Neural progenitor cell (in vitro differentiated cells): ENCODE results near the gene PHF14. TPM values are rescaled to one million over a fixed set of nuclear protein-coding genes. Genes with fewer than 3 reads are reported as not detected.

Experiments
- DNase-seq: peaks from one replicate; pipeline ENCODE4 v3.0.0-alpha.2; 2016; ENCODE audit warnings: low spot score
- H2AFZ ChIP-seq: fragments of 200-600 bp; sonication (generic); replicated peaks from 2 replicates; pipeline ENCODE4 v1.6.1; 2016; ENCODE audit warnings: antibody characterized with exemption
- H3F3A ChIP-seq: fragments of 200-600 bp; sonication (generic); 2 replicates; pipeline ENCODE4 v1.6.1; 2016; ENCODE audit warnings: antibody characterized with exemption, low read depth
- H3K27ac ChIP-seq: fragments of 200-600 bp; sonication (generic); 2 replicates; pipeline ENCODE4 v1.5.1; 2016; ENCODE audit warnings: mild to moderate bottlenecking
- H3K27me3 ChIP-seq: fragments of 200-600 bp; sonication (generic); 2 replicates; pipeline ENCODE4 v1.6.1; 2016; ENCODE audit warnings: mild to moderate bottlenecking, moderate library complexity
- H3K36me3 ChIP-seq: fragments of 200-600 bp; sonication (generic); 2 replicates; pipeline ENCODE4 v1.5.1; 2016
- H3K4me1 ChIP-seq: fragments of 200-600 bp; sonication (generic); 2 replicates; pipeline ENCODE4 v1.6.1; 2016; ENCODE audit warnings: mixed run types
- H3K4me2 ChIP-seq: fragments of 200-600 bp; sonication (generic); 2 replicates; pipeline ENCODE4 v1.6.1; 2016
- H3K4me3 ChIP-seq: fragments of 200-600 bp; sonication (generic); 2 replicates; pipeline ENCODE4 v1.5.1; 2016
- H3K79me2 ChIP-seq: fragments of 200-600 bp; sonication (generic); 2 replicates; pipeline ENCODE4 v1.6.1; 2016; ENCODE audit warnings: low read depth
- H3K9ac ChIP-seq: fragments of 200-600 bp; sonication (generic); 2 replicates; pipeline ENCODE4 v1.6.1; 2016
- H3K9me3 ChIP-seq: fragments of 200-600 bp; sonication (generic); 2 replicates; pipeline ENCODE4 v1.5.1; 2016; ENCODE audit warnings: low read depth
- H4K20me1 ChIP-seq: fragments of 200-600 bp; sonication (generic); 2 replicates; pipeline ENCODE4 v1.6.1; 2016; ENCODE audit warnings: low read depth
- H3K27ac Mint-ChIP-seq: 3 replicates; pipeline ENCODE4 v1.8.0; 2021; ENCODE audit warnings: mixed read lengths
- H3K27me3 Mint-ChIP-seq: 2 replicates; pipeline ENCODE4 v1.8.0; 2022; ENCODE audit warnings: low read depth, mild to moderate bottlenecking, inconsistent platforms, moderate library complexity, mixed read lengths; ENCODE audit not compliant: insufficient read depth
- H3K36me3 Mint-ChIP-seq: 3 replicates; pipeline ENCODE4 v1.8.0; 2021; ENCODE audit warnings: mixed read lengths
- H3K4me1 Mint-ChIP-seq: 3 replicates; pipeline ENCODE4 v1.8.0; 2021; ENCODE audit warnings: mixed read lengths
- H3K4me3 Mint-ChIP-seq: 3 replicates; pipeline ENCODE4 v1.8.0; 2021; ENCODE audit warnings: mild to moderate bottlenecking, moderate library complexity, mixed read lengths
- H3K9me3 Mint-ChIP-seq: 3 replicates; pipeline ENCODE4 v1.8.0; 2020; ENCODE audit warnings: mixed read lengths
- CTCF ChIP-seq: fragments of 200-600 bp; sonication (generic); IDR thresholded peaks from 2 replicates; pipeline ENCODE4 v1.5.1; 2017; ENCODE audit warnings: antibody characterized with exemption, mild to moderate bottlenecking
- EZH2 ChIP-seq: fragments of 200-600 bp; sonication (generic); IDR thresholded peaks from 2 replicates; pipeline ENCODE4 v1.6.1; 2017; ENCODE audit warnings: antibody characterized with exemption, mild to moderate bottlenecking, moderate library complexity
- EZH2phosphoT487 ChIP-seq: fragments of 200-600 bp; sonication (generic); IDR thresholded peaks from 2 replicates; pipeline ENCODE4 v1.6.1; 2017; ENCODE audit warnings: antibody characterized with exemption
- total RNA-seq: library from RNA; depleted of rRNA; stranded (reverse); fragments of >200 nt; gene quantifications from 2 replicates; pipeline ENCODE4 v1.2.3, GENCODE V29; 2015; ENCODE audit warnings: low replicate concordance

The PHF14 gene
- total RNA-seq, 1 donor from 2014 or later: 80.4 TPM

DNA sequence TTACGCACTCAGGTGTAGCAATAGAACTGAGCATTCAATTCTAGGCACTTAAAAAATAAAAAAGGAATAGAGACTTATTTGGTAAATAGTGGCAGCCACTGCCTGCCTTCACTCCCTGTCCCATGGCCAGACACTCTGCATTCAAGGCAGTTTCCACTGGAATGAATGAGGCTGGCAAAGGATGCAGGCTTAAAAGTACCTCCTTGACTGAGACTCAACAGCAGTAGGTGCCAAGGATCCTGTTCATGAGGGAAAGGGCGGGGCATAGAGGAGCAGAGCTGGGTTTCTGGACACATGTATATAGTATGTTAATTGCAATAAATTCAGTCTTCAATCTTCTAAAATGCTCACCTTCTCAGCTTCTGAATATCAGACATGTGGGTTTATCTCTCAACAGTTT is 242.6 kb downstream of the PHF14 start:
- no peaks in the 10 kb centered on the region for H3F3A ChIP-seq
- no peak overlapping the region for H2AFZ ChIP-seq
- H3K4me3 ChIP-seq: no peak overlapping the region
- no peak overlapping the region for H3K27ac ChIP-seq
- no peaks in the 10 kb centered on the region for H3K27me3 ChIP-seq
- H4K20me1 ChIP-seq: no peaks in the 10 kb centered on the region
- no peak overlapping the region for H3K4me3 Mint-ChIP-seq
- H3K36me3 Mint-ChIP-seq: no peaks in the 10 kb centered on the region
- no peaks in the 10 kb centered on the region for H3K79me2 ChIP-seq
- H3K27me3 Mint-ChIP-seq: no peaks in the 10 kb centered on the region
- peaks cover 2% of the 10 kb centered on the region for H3K9me3 Mint-ChIP-seq
- H3K4me2 ChIP-seq: no peak overlapping the region
- H3K36me3 ChIP-seq: no peaks in the 10 kb centered on the region
- H3K27ac Mint-ChIP-seq: no peak overlapping the region
- no peak for DNase-seq
- H3K9ac ChIP-seq: no peak overlapping the region
- no peaks in the 10 kb centered on the region for H3K4me1 ChIP-seq
- H3K4me1 Mint-ChIP-seq: no peaks in the 10 kb centered on the region
- no peaks in the 10 kb centered on the region for H3K9me3 ChIP-seq
- TF ChIP-seq EZH2phosphoT487 (no peak), CTCF (no peak), EZH2 (no peak)

DNA sequence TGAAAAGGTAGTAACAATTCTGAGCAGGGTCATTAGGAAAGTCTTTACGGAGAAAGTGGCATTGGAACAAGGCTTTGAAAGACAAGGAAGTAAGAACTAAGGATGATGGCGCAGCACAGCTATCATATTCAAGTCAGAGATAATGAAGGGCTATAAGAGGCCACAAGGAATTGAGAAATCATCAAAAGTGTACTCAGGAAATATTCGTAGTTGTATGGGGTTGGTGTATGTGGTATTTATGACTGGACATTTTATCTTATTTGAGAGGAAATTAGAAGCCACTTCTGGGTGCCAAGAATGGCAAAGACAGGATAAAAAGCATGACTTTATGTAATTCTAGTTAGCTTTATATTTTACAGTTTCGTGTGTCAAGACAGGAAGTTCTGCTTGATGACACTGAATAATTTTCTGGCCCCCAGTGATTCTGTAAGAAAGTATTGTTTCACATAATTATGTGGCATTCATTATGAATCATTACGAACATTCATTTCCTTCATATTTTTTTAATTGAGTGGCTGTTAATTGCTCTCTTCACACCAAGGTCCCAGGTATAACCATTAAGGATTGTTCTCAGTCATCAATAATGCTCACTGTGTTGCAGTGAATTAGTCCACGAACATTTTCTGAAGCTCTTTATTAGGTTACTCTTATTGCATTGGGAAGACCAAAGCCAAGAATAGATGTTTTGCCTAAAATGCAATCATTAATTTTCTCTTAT is 244.3 kb downstream of the PHF14 start:
- no peak for DNase-seq
- no peaks in the 10 kb centered on the region for H3K79me2 ChIP-seq
- no peak overlapping the region for H3K4me3 ChIP-seq
- Mint-ChIP-seq H3K27ac (no peak overlapping the region), H3K9me3 (peaks cover 2% of the 10 kb centered on the region), H3K36me3 (no peaks in the 10 kb centered on the region), H3K4me1 (no peaks in the 10 kb centered on the region), H3K4me3 (no peak overlapping the region), H3K27me3 (no peaks in the 10 kb centered on the region)
- H3K9ac ChIP-seq: no peak overlapping the region
- H3K36me3 ChIP-seq: no peaks in the 10 kb centered on the region
- no peaks in the 10 kb centered on the region for H3K4me1 ChIP-seq
- H3K4me2 ChIP-seq: no peak overlapping the region
- TF ChIP-seq EZH2phosphoT487 (no peak), CTCF (no peak), EZH2 (no peak)
- H2AFZ ChIP-seq: no peak overlapping the region
- H3F3A ChIP-seq: no peaks in the 10 kb centered on the region
- no peaks in the 10 kb centered on the region for H3K9me3 ChIP-seq
- no peaks in the 10 kb centered on the region for H4K20me1 ChIP-seq
- no peak overlapping the region for H3K27ac ChIP-seq
- no peaks in the 10 kb centered on the region for H3K27me3 ChIP-seq
